ENCODE measurements around the gene HIGD2A. TPM values are rescaled to one million over a fixed set of nuclear protein-coding genes. Genes with fewer than 3 reads are reported as not detected.
"Not testable (repeated sequence)": the region's sequence is repeated elsewhere in the genome, so short reads cannot be mapped to it uniquely, and the experiment has no call there.

HIGD2A gene
- total RNA-seq, 4 donors from 2014 or later = 54.3 to 96.3 (median 85.1) TPM

GRCh38 chr5:176407456-176408251 lies 19.1 kb downstream of the HIGD2A start:
- DNase-seq (ENCODE audit: low spot score in 2 of 2) = peak; percentile 20 to 61
- TF ChIP-seq EP300 (IDR thresholded peaks at IDR 0.05) (peak in 1 of 2 donors; percentile 63), POLR2A (IDR thresholded peaks at IDR 0.05) (no peak)
- TF ChIP-seq, protein P1, sequence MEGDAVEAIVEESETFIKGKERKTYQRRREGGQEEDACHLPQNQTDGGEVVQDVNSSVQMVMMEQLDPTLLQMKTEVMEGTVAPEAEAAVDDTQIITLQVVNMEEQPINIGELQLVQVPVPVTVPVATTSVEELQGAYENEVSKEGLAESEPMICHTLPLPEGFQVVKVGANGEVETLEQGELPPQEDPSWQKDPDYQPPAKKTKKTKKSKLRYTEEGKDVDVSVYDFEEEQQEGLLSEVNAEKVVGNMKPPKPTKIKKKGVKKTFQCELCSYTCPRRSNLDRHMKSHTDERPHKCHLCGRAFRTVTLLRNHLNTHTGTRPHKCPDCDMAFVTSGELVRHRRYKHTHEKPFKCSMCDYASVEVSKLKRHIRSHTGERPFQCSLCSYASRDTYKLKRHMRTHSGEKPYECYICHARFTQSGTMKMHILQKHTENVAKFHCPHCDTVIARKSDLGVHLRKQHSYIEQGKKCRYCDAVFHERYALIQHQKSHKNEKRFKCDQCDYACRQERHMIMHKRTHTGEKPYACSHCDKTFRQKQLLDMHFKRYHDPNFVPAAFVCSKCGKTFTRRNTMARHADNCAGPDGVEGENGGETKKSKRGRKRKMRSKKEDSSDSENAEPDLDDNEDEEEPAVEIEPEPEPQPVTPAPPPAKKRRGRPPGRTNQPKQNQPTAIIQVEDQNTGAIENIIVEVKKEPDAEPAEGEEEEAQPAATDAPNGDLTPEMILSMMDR (IDR thresholded peaks at IDR 0.05) = no peak
- Histone ChIP-seq H3K4me3 (no peak overlapping the region), H3K27me3 (no peaks in the 10 kb centered on the region), H3K27ac (peak overlapping the region in 2 of 4 donors; percentile 60 to 74), H3K36me3 (peaks cover 0 to 66% (median 0%) of the 10 kb centered on the region in 3 donors), H3K9me3 (no peaks in the 10 kb centered on the region), H3K4me1 (peaks cover 0 to 87% (median 2%) of the 10 kb centered on the region in 4 donors)
- 66 to 69% methylated on average over 5 to 6 of the region's 6 CpGs for WGBS, 2 donors

DNA sequence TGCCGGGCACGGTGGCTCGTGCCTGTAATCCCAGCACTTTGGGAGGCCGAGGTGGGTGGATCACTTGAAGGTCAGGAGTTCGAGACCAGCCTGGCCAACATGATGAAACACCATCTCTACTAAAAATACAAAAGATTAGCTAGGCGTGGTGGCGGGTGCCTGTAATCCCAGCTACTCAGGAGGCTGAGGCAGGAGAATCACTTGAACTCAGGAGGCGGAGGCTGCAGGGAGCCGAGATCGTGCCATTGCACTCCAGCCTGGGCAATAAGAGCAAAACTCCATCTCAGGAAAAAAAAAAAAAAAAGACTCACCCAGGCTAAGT lies 19.7 kb downstream of the HIGD2A start:
- 72 to 74% methylated on average over 10 of the region's 10 CpGs for WGBS, 2 donors
- not testable (repeated sequence) for H3K27me3 ChIP-seq; H3K9me3 ChIP-seq; DNase-seq (ENCODE audit: low spot score in 2 of 2); H3K4me3 ChIP-seq
- Histone ChIP-seq H3K27ac (peak overlapping the region in 2 of 4 donors; percentile 60 to 74), H3K36me3 (peaks cover 0 to 66% (median 0%) of the 10 kb centered on the region in 3 donors), H3K4me1 (peaks cover 0 to 87% (median 3%) of the 10 kb centered on the region in 4 donors)

- WGBS, 2 donors = 76 to 83% methylated on average over 5 of the region's 5 CpGs
- no peak for DNase-seq (ENCODE audit: low spot score in 2 of 2)
These were observed 20.0 kb downstream of the HIGD2A start for GRCh38 chr5:176408590-176408989.

GRCh38 chr5:176409765-176410164 lies 21.2 kb downstream of the HIGD2A start:
- TF ChIP-seq, protein P1 (IDR thresholded peaks at IDR 0.05) = no peak
- TF ChIP-seq EP300 (IDR thresholded peaks at IDR 0.05) = no peak
- TF ChIP-seq POLR2A (IDR thresholded peaks at IDR 0.05) = no peak
- Histone ChIP-seq H3K36me3 (peaks cover 0 to 54% (median 0%) of the 10 kb centered on the region in 3 donors), H3K27me3 (no peaks in the 10 kb centered on the region), H3K4me3 (no peak overlapping the region), H3K4me1 (peaks cover 0 to 89% (median 18%) of the 10 kb centered on the region in 4 donors), H3K9me3 (no peaks in the 10 kb centered on the region), H3K27ac (peak overlapping the region in 1 of 4 donors; percentile 54)
- 82 to 90% methylated on average over 4 of the region's 4 CpGs for WGBS, 2 donors
- DNase-seq (ENCODE audit: low spot score in 2 of 2) = no peak

More at GRCh38 chr5:176408590-176408989, 20.0 kb downstream of the HIGD2A start:
- TF ChIP-seq, protein P1 (IDR thresholded peaks at IDR 0.05) = no peak
- TF ChIP-seq EP300 (IDR thresholded peaks at IDR 0.05) (no peak), POLR2A (IDR thresholded peaks at IDR 0.05) (no peak)
- H3K4me1 ChIP-seq = peaks cover 0 to 87% (median 7%) of the 10 kb centered on the region in 4 donors
- H3K36me3 ChIP-seq = peaks cover 0 to 66% (median 0%) of the 10 kb centered on the region in 3 donors
- H3K27ac ChIP-seq = peak overlapping the region in 1 of 4 donors; percentile 74
- H3K27me3 ChIP-seq = no peaks in the 10 kb centered on the region
- H3K9me3 ChIP-seq = no peaks in the 10 kb centered on the region
- H3K4me3 ChIP-seq = no peak overlapping the region

DNA sequence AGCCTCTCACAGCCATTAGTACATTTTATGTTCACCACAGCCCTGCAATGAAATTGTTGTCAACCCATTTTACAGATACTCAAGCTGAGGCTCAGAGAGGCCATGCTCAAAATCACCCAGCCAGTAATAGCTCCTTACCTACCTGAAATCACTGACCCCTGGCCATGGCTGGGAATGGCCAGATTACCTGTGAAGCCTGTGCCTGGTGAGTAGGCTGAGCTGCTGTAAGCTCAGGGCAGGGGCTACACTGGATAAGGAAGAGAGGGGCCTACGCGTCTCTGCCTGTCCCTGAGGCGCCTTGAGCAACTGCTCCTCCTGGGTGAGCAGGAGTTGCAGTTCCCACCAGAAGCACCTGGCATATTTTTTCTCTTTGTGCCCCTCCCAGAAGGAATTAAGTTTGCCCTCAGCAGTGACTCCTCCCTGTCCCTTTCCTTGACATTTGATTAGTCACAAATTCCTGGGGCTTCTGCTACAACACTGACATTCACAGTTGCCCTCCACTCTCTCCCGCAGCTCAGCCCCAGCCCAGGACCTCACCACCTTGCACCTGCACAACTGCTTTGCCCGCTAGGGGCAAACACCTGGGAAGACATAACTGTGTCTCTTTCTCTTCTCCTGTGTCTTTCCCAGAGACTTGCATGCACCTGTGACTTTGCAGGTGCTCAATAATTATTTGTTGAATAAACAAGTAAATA lies 22.1 kb downstream of the HIGD2A start:
- peaks cover 0 to 93% (median 26%) of the 10 kb centered on the region in 4 donors for H3K4me1 ChIP-seq
- H3K27ac ChIP-seq = peak overlapping the region in 1 of 4 donors; percentile 54
- H3K27me3 ChIP-seq = no peaks in the 10 kb centered on the region
- H3K4me3 ChIP-seq = no peak overlapping the region
- no peaks in the 10 kb centered on the region for H3K9me3 ChIP-seq
- 88 to 94% methylated on average over 3 to 5 of the region's 5 CpGs for WGBS, 2 donors
- TF ChIP-seq, protein P1 (IDR thresholded peaks at IDR 0.05) = no peak
- no peak for TF ChIP-seq EP300 (IDR thresholded peaks at IDR 0.05)
- TF ChIP-seq POLR2A (IDR thresholded peaks at IDR 0.05) = no peak
- DNase-seq (ENCODE audit: low spot score in 2 of 2) = no peak
- peaks cover 0 to 48% (median 0%) of the 10 kb centered on the region in 3 donors for H3K36me3 ChIP-seq
